Activated T-cell treated with anti-CD3 and anti-CD28 coated beads, Interleukin-2, amount 50 U/mL, for 1 hour (primary cell): ENCODE data around the gene KCNQ1.

Source experiments
- DNase-seq: peaks from one replicate; pipeline ENCODE4 v3.0.0-alpha.2; 2020

The KCNQ1 gene

DNA sequence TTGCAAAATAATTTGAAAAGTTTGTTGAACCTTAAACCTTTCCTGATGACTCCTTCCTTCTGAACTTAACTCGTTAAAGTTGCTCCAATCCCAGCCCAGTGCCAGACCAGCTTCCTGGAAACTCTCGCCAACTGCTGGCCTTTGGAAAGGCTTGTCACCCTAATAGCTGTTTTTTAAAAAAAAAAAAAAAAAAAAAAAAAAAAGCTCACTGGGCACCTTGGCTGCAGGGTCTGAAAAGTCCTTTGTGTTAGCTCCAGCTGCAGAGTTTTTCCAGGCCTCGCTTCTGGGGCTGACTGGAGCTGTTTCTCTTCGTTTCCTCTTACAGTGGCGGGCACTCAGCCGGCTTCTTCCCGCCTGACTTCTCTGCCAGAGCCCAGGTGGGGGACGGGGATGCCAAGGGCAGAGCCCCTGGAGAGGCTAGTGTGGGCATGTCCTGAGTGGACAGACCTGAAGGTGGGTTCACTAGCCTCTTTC, 229.9 kb downstream of the KCNQ1 start:
- DNase-seq = no peak

DNA sequence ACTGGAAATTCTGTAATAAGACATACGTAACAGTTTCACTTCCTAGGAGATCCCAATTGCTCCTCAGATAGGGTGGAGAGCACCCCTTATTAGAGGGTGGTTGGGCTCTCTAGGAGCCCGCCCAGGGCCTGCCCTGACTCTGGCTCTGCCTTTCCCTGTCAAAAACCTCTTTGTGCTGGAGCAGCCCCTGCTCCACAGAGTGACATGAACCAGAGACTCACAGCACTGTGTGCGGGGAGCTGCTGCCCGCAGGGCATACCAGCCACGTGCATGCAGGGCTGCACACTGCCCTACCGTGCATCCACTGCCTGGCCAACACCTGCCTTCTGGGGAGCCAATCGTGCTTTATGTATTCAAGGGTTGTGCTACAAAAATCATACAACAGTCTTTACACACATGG, 230.7 kb downstream of the KCNQ1 start:
- DNase-seq = no peak

DNA sequence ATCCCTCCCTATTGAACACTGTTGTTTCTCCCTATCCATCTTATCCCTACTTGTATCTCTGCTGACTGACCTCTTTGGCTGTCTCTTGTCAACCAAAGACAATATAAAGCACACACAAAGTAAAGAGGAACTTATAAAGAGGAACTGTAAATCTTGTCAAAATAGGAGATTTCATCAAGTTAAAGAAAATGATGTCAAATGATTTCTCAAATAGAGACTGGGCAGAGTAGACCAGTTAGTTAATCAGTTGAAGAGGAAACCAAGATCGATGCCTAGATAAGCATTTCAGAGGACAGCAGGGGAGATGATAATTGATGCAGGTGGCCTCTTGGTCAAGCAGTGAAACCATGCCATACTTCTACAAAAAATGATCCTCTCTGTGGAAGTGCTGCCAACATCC, 232.3 kb downstream of the KCNQ1 start:
- DNase-seq = no peak

DNA sequence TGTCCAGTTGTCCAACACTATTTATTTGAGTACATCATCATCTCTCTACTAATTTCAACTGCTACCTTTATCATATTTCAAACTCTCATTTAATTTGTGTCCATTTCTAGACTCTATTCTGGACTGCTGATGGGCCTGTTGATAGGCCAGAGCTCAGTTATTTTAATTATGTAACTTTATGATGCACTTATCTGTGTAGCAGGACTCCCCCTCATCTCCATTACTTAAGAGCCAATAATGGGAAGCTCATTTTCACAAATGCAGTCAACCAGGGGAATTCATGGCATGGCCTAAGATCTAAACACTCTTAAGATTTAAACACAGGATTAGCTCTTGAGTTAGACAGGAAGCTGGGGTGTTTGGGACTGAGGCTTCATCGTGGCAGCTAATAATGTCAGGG, 233.6 kb downstream of the KCNQ1 start:
- no peak for DNase-seq

DNA sequence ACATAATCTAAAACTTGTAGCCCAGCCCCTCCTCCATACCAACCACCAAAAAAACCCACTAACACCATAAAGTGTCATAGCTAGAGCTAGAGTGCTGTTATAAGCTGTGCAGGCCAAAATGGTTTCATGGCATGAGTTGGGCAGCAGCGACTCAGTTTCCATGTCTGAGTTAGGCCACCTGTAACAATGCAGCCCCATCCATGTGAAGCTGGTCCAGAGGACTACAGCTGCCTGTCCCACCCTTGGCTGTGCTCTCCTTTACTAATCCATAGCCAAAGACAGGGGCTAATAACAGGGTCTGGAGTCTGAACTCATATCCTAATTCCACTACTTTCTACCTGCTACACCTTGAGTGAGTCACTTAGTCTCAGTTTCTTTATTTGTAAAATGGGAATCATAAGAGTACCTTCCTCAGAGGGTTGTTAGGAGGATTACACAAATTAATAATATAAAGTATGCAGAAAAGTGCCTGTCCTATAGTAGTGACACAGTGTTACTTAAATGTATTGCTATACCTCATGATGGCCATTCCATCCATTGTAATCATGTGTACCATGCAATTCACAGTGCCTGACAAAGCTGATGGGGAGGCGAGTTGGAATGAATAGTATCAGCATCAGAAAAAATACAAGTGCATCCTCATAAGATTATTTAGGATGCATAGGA, 234.3 kb downstream of the KCNQ1 start:
- no peak for DNase-seq

DNA sequence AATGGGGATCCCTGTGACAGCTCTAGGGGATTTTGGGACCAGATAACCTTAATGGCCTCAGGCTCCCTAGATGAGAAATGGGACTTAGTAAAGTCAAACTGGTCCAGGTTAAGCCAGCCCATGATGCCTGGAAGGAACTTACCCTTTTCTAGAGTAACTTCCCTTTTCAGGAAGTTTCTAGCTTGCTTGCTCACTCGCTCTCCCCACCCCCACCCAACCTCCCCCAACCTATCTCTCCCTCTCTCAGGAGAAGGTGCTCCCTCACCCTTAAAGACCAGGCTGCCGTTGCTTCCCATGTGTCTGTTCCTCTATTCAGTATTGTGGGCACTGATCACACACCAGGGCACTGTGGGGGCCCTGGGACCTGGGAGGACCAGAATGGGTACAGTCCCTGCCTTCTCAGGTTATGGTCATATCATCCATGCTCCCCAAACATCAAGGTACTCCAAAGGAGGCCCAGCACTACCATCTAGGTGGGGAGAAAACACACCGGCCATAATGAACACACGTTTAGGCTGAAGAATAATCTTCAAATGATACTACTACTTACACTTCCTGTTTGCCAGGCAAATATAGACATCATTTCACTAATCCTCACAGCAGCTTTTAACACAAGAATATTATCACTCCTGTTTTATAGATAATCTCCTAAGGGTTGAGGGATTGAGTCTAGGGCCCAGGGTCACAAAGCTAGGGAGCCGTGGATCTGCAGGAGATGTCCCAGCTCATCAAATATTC, 236.8 kb downstream of the KCNQ1 start:
- DNase-seq = no peak

DNA sequence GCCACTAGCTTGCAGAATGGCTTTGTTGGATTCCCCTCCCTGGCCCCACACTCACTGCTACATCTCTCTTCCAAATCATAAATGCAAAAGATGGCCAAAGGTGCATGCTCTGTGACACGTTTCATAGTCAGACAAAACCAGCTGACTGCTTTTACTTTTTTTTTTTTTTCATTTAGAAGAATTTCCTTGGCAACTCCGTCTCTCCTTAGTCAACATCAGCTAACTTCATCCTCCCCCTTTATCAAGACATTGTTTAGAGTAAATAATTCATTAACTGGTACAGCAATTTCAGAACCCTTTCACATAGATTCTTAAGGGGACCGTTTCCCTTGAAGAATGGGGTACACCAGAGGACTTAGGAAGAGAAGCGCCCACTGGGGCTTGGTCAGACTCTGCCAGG, 239.0 kb downstream of the KCNQ1 start:
- no peak for DNase-seq

DNA sequence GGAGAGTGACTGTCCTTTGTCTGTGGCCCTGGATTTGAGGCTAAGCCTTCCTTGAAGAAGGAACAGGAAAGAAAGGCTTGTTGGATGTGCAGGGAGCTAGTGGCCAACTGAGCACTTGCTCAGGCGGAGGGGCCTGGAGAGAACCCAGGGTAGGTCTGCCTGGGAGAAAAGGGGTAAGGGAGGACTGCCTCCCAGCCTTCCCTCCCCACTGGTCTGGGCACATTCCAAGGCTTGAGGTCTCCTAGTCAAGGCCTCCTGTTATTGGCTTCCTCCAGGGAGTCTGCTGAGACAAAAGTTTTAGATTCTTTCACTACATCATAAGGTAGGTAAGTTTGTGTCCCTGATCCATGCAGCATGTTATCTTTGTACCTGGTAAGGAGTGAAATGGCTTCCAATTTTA, 239.8 kb downstream of the KCNQ1 start:
- no peak for DNase-seq

DNA sequence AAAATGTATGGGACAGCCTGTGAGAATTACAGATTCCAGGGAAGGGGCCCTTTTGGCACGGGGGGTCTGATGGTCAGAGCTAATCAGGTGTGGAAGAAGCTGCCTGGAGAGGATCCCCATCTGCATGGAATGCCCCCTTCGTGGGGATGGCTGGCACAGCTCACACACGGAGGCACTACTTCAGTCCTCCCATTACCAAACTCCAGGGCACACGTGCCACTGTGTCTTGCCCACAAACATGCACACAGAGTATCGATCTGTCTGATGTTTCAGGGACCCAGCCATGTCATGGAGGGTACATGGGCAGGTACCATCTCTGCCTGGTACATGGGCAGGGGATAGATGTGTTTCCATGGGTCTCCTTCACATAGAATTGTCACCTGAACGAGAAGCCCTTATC, 240.2 kb downstream of the KCNQ1 start:
- peak; percentile 10 for DNase-seq

DNA sequence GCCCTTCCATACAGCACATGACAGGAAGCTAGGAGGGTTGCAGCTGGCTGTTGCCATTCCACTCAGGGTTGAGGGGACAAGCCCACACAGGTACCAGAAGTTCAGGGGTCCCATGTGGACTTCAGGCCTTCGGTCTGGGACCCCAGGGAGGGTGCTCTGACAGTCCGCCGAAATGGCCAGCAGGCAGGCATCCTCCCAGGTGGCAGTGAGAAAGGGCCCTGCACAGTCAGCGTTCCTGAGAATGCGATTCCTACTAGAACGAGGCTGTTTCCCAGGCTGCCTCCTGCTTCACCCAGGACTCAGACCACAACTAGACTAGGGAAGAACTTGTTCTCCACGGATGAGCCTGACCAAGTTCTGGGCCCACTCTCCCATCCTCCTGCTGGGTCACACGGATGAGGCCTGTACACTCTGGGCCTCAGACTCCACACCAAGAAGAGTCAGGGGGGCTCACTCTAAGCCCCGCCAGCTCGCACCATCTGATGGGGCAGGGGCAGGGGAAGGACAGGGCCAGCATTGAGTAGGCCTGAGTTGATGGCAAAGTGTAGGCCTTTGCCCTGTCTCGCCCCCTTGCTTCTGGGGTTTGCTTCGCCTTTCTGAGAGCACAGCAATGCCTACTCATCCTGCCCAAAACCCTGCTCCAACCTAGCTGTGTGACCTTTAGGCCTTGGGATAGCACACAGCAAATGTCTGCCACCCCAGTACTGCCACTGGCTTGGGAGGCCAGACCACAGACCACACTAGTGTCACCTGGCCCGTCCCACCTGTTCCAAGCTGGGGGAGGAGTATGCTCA, 241.0 kb downstream of the KCNQ1 start:
- peak; percentile 13 for DNase-seq

DNA sequence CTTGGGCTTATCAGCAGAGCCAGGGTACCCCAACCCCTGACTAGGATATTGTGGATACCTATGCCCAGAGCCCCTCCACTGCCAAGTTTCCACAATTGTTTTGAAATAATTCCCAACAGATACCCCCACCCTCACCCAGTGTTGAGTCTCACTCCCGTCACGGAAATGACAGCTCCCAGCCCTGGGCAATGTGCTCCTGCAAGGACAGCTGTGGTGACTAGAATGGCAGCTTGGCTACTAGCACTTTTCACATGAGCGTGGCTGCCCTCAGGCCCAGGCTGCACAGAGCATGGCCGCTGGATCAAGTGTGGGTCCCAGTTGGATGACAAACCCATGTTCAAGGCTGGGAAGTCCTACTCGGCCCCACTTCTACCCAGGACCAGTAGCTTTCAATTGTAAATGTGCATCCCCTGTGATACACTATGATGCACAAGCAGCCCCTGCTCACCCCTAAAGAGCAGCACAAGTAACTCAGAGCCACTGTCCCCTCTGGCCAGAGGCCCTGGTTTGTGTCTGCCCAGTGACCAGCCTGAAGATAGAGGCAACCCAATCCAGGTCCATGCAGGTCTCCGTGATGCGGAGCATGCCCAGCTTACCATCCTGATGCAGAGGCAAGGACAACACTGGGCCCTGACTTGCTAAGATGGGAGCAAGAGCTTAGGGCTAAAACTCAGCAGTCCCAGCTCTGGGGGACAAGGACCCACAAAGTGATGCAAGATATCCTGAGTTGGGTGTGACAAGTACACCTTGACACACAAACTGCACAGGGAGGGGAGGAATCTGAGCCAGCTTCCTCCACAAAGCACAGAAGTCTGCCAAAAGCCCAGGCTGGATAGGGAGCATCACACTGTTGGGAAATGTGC, 241.8 kb downstream of the KCNQ1 start:
- peak; percentile 12 for DNase-seq

DNA sequence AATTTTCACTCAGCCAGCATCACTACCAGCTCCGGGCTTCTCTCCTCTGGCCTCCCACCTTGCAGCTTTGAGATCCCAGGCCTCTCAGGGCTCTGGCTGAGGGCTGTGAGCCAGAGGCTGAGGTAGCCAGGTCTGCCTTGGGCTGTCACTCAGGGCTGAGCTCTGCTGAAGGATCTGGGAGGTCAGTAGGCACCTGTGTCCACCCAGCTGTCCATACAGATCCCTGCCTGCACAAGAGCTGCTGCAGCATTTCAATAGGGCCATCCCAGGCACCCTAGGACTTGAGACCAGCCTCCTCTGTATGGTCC, 242.4 kb downstream of the KCNQ1 start:
- peak; percentile 5 for DNase-seq

DNA sequence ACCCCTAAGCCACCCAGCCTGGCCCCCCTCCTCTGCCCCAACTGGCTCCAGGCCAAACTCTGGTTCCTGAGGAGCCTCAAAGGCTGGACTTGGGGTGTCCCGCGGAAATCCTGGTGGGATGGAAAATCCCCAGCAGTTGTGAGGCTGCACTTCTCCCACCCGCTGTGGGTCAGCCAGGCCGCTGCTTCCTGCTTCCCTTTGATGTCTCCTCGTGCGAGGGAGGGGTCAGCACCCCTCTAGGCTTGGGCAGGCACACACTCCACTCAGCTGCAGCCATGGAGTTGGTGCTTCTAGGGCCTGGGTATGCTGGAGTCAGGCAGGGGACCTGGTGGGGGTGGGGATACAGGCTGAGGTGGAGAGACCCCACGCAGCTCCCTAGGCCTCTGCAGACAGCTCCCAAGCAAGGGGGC, 243.0 kb downstream of the KCNQ1 start:
- DNase-seq = peak; percentile 10

DNA sequence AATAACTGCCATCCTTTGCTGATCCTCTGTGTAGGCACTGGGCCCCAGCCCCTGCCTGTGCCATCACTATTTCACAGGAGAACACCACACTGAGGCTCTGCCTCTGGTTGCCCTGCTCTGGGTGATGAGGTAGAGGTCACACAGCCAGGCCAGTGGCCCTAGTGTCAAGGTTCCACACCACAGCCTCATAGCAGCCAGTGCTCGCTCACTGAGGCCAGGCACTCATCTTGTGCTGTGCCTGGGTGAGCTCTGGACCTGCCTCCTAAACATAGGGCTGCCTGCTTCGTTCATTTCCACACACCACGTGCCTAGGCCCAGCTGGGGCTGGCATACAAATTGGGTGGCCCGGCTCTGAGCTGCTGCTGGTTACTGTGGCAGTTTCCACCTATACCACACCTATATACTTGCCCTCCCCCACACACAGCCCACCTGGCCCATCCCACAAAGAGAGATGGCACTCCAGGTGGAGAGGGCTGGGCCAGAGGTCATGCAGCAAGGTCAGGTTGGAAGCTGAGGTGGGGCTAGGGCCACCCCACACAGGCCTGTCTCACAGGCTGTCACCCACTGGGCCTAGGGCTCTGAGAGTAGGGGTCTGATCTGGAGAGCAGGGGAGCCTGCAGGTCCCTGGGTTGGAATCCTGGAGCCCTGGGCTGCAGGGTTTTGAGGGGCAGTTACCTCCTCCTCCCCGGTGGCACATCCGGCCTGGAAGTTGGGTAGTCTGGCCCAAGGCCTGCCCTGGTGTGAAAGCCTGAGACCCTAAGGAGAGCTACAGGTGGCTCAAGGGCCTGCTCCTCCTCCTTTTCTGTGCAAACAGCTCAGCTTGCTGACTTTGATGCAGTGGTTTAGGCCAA, 243.8 kb downstream of the KCNQ1 start:
- DNase-seq = peak; percentile 15

DNA sequence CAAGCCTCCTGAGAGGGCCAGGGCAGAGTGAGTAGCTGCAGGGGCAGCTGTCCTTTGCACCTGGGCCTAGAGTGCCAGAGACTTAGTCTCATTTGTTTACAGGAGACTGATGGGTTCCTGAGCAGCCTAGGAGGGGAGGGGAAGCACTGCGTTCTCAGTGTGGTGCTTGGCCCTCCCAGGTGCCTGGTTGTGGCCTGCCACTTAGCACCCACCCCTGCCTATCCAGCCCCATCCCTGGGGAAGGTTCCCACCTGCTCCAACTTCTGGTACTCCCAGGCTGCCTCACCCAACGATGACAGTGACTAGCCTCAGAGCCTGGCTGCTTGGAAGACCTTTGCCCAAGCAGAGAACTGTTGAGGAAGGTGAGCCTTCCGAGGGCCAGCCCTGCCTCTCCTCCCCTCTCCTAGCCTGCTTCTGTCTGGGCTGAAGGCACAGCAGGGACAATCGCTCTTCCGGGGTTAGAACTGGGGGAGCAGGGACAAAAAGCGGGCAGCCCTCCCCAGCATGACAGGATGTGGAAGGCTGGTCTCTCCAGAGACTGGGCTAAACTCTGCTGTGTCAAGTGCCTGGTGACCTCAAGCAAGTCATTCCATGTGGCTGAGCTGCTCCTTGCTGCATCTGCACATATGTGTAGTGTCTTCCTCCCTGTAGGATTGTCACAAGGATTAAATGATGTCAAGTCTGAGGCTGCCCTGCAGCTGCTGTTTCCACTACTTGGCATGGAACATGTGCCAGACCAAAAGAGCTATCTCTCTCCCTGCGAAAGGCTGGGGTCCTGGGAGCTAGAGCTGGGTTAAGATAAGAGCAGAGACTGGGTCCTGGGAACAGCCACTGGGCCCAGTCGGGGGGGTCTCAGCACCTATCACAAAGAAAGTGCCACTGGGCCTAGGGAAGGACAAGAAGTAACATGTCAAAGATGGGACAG, 245.1 kb downstream of the KCNQ1 start:
- DNase-seq = peak; percentile 6

DNA sequence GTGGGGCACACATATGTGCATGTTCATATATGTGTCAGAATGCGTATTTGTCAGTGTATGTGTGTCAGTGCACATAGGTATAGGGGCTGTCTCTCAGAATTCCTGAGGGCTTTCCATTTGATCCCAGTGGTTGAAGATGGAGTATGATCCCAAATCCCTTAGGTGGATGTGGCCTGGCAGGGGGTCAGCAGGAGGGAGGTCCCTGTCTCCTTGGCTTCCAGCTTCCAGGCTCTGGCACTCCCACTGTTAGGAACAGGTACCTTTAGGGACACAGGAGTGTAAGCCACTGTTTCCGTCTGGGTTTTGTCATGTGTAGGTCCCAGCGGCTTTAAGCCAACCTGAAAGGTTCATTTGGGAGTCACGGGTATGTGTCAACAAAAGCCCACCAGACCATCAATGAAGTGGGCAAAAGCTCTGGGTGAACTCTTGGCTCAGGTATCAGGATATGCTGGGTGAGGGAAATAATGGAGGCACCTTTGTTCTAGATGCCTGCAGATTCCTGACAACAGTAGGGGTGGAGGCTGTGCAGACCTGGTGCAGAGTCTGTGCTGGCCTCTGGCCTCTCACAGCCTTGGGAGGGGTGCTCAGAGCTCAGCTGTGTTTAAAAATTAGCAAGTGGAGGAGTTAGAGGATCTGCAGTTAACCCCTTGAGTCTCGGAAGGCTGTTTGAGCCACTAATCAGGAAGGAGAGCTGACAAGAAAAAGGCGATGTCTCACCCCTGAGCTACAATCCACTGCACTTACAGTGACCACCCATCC, 246.0 kb downstream of the KCNQ1 start:
- peak; percentile 11 for DNase-seq

DNA sequence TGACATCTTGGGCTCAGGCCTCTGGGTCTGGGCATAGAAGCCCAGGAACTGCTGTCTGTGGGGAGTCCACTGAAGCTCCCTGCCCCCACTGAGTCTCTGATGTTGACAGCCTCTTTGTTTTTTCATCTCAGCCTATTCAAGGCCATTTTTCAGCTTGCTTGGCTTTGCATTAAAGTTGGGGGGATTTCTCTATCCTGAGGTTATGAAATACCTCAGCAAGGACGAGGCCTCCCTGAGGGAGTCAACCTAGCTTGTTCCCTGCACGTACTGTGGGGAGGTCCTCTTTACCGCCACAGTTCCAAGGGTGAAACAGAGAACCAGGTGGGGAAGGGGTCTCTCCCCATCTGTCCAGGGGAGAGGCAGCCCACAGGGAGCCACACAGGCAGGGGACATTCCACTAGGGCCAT, 246.6 kb downstream of the KCNQ1 start:
- DNase-seq = no peak

DNA sequence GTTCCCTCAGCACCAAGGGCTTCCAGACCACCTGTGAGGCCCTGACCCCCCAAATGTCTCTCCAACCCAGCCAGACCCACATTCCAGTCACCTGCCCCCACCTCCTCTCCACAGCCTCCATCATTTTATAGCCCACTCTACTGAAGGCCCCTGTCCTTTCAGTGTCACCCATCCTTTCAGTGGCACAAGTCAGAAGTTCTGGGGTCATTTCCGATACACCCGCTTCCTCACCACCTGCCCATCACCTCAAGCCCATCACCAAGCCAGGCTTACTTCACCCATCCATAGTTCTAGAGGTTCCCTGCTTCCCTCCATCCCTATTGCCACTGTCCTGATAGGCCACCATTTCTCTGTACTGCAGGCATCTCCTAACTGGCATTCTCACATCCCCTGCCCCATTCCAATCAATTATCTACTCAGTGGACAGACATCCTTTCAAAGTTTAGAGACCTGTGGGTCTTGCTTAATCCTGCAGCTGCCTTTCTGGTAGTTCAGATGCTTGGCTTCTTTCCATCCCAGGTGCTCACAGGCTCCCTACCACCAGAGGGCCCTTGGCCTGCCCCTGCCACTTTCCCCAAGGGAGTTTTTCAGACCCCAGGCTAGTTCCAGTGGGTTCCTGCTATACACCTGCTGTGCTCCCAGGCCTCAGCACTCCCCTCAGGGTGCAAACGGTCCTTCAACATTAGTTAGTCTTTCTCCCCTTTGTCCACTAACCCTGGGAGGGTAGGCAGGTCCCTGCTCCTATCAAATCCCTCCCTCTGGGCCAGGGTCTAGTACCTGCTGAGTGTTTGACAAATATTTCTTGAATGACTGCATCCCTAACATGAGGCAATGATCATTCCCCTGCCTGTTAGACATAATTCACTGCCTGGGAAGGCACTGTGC, 247.4 kb downstream of the KCNQ1 start:
- DNase-seq = peak; percentile 8
